GM15510 (cell line): ENCODE results near the gene DUSP7.

Experiments
- POLR2A ChIP-seq: IDR thresholded peaks from 3 replicates; pipeline ENCODE4 v1.6.1; 2011; ENCODE audit warnings: borderline replicate concordance; ENCODE audit not compliant: insufficient read length; ENCODE audit errors: extremely low read depth

DUSP7 gene

DNA sequence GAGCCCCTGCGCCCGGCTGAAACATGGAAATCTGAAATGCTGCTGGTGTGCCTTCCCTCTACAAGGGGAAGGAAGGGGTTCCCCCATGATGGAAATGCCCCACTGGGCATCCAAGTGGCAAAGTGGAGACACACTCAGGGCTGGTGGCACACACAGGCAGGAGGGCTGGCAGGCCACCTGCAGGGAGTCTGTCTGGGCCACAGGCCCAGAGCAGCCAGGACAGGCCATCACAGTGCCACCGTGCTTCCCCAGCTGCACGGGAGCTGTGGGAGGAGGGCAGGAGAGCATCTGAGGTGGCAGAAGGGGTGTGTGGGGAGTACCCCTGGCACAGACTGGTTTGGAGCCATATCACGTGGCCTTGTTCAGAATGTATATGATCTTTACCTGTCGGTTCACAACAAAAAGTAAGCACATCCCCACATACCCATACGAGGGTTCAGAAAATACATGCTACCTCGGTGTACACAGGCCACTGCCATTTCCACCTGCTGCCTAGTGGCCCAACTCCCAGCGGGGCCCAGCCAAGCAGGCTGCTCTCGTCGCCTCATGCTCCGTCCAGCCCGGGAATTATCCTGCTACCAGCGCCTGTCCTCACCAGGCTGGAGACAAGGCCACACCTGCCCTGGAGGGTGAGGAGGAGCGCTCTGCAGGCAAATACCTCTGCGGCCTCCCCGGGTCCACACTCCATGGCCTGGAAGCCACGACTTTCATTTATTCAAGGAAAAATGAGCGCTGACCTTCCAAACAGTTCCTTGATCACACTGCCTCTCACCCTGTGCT lies 22.6 kb upstream of the DUSP7 start:
- TF ChIP-seq POLR2A = no peak

DNA sequence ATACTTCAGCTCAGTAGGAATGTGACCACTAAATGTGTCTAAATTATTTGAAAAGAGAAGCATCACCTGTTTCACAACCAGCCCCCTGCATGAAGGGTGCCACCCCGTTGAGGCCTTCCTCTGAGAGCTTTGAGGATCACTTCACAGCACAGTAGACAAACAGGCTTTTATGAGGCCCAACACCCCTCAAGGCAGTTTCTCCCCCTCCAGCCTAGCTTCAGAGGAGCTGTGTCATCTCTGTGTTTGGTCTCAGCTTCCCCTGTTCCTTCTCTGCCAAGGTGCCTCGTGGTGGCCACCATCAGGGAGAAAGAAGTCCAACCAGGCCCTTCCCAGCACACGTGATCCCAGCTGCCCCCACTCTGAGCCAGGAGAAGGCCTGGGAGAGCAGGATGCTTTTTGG lies 21.6 kb upstream of the DUSP7 start:
- no peak for TF ChIP-seq POLR2A

DNA sequence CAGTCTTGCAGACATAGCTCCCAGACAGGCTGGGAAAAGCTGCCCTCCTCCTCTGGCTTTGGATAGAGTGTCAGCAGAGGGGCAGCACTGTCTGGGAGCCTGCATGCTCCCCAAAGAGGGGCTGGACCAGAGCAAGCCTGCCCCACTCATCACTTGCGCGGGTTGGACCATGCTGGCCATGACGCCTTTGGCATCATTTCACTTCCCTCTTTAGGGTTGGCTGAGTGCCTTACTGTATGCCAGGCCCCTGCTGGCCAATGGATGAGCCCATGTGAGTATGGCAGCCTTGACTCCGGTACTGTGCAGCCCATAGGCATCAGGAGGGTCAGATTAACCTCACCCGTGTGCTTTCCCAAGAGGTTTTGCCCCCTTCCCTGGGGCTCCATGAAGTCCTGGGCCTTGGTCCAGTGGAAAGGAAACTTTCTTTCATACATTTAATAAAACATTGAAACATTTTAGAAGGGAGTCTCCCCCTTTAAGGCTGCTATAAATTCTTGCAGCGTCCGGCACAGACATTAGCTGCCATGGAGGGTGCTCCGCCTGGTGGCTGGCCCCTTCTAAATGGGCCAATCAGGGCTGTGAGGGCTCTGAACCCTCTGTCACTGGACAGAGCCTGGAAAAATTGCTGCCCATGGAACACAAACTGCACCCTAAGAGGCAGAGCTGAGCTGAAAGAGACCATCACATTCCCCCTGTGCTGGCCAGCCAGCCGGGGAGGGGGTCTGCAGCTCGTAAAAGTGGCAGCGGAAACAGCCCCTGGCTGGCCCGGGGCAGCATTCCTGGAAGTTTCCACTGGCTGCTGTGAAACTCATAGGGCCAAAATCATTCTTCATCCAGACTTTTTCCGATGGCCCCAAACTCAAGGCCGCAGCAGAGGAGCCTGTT lies 20.8 kb upstream of the DUSP7 start:
- TF ChIP-seq POLR2A = no peak

DNA sequence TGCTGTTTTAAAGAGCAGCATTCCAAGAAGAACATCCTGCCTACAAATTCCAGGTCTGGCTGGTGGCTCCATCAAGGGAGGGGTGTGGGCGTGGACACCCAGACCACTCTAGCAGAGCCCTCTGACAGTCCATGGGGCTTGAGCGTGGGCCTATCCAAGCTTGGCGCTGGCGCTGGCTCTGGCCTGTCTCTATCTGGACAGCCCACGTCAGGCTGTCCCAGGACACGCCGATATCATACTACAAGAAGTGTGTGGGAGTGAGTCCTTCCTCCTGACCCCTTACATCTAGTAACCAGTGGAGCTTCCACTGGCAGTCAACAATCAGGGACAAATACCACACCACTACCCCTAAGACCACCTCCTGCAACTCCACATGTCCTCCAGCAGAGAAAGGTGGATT lies 17.1 kb upstream of the DUSP7 start:
- TF ChIP-seq POLR2A = no peak

DNA sequence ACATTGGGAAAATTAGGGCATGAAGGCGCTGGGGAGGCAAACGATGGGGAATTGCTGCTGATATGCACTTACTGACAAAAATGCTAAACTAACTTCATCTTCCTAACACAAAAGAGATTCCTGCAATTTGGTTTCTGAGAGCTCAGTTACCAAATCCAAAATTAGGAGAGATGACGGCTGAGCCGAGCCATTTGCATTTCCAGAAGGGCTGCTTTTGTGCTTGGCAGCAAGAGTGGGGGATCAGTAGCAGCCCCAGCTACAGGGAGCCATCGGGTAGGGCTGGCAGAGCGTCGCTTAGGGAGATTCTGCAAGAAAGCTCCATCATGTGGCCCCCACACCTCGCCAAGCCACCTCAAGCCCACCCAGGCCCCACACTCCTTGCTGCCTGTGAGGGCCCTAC lies 16.1 kb upstream of the DUSP7 start:
- no peak for TF ChIP-seq POLR2A

DNA sequence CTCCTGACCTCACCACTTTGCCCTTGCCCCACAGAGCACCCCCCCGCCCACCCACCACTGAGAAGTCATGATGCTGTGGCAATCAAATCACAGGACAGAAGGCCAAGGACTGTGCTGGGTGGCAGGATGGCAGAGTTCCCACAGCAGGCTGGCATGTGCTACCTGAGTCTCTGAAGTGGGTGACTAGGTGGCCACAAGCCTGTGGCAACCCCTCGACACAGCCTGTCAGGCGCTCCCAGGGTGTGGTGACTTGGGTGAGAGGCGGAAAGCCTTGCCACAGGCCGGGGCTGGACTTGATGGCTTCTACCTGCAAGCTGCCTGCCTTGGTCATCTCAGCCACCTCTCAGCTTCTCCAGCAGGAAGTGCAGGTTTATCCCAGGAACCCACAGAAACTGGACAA lies 15.6 kb upstream of the DUSP7 start:
- no peak for TF ChIP-seq POLR2A

DNA sequence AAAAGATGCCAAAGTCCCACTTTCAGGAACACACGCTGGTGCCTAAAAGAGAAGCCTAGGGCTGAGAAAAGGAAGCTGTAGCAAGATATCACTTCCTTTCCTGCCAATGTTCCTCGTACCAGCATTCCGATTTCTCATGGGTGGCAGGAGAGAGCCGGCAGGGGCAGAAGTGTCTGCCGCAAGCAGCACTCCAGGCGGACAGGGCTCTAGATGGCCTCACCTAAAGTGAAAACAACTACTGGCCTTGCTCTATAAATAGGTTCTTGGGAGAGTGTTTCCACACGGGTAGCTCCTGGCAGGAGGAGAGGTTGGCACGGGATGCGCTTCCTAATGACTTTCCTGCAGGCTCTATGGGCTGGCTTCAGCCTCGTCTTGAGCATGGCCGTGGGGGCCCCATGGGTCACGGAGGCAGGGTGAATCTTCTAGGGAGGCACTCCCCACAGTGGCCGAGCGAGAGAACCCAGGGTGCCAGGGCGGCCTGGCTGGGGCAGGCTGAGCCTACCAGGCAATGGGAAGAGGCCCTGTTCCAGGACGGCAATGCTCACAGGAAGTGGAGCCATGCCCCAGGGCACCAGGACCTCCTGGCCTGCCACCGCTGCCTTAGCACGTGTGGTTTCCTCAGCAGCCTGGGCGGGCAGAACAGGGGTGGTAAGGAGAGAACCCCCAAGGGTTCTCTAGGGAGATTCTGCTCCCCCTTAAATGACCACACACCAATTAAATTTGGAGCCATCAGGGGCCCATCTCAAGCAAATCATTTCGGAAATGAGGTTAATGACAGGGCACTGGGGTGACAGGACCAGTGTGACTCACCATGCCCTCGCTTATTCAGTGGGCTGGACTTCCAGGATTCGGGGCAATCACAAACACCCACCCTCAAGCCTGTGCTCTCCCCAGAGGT lies 14.6 kb upstream of the DUSP7 start:
- no peak for TF ChIP-seq POLR2A

DNA sequence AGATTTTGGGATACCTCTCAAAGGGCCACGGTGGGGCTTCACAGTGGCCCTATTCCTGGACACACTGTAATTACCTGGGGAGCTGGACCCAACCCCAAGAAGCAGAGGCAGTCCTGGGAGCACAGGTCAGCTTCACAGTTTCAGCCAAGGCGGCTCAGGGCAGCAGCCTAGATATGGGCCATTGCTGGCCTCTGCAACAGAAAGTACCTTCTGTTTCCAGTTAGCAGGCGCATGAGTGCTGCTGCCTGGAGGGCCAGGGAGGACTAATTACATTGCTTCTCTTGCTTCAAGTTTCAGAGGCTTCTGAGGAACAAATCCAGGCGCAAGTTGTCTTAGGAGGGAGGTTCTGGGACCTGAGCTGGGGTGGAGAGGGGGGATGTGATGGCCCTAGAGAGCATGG lies 13.5 kb upstream of the DUSP7 start:
- TF ChIP-seq POLR2A = no peak

DNA sequence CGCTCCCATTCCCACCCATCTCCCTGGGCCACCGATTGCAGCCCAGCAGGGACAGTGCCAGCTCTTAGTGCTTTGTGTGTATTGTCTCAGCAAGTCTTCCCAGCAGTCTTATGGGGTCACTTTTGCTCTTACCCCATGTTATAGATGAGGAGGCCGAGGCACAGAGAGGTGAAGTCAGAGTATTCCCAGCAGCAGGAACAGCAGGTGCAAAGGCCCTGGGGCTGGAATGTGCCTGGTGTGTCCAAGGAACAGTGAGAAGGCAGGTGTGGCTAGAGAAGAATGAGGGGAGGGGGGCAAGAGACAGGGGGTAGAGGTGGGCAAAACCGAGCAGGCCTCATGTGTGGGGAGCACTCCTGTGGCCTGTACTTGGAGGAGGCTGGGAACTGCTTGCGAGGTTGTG lies 12.8 kb upstream of the DUSP7 start:
- no peak for TF ChIP-seq POLR2A

DNA sequence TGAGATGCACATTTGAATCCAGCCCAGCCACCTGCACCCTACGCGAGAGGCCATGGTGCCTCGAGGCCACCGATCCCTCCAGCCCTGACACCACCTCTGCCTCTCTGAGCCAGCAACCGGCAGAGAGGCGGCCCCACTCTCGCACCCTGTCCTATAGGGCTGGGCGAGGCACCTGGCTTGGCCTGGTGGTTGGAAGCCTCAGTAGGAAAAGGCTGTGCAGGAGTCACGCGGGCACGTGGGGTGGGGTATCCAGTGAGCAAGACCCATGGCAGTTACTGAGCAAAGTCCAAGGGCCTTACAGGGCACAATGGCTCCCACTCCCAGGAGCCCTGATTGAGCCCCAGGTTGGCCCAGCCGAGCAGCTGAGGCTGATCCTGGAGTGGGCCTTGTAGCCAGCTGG lies 12.4 kb upstream of the DUSP7 start:
- TF ChIP-seq POLR2A = no peak

DNA sequence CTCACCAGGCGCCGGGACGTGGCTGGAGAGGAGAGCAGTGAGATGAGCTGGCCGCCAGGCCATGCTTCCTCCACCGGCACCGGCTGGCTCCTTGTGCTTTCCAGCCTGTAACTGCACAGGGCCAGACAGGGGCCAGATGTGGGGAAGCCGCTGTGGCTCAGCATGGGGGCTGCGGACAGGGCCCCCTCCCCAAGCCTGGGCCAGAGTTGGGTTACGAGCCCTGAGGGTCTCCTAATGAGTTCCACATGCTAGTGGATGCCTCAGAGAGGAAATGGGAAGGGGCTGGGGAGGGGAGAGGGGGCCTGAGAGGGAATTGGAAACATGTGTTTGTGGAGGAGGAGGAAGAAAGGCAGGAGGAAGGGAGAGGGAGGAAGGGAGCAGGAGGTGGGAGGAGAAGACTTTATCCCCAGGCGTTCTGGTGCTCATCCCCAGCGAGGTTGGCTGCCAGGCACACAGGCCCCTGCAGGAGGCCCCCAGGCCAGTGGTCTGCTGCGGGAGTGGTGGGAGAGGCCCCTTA lies 11.7 kb upstream of the DUSP7 start:
- TF ChIP-seq POLR2A = no peak

DNA sequence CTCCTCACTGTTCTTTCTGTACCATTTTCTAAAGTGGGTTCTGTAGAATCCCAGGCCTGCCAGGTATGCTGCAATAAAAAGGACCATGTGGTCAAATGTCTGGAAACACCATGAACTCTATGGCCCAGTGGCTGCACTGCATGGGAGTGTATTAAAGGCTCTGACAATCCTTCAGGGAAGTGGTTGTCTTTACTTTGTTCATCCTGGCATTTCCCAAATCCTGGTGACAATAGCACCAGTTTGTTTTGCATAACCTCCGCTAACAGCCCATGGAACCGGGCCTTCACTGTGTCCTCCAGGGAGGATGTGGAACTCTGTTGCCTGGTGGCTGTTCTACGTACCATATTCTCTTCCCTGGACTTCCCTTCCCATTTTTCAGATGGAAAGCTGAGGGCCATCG lies 11.2 kb upstream of the DUSP7 start:
- TF ChIP-seq POLR2A = no peak

DNA sequence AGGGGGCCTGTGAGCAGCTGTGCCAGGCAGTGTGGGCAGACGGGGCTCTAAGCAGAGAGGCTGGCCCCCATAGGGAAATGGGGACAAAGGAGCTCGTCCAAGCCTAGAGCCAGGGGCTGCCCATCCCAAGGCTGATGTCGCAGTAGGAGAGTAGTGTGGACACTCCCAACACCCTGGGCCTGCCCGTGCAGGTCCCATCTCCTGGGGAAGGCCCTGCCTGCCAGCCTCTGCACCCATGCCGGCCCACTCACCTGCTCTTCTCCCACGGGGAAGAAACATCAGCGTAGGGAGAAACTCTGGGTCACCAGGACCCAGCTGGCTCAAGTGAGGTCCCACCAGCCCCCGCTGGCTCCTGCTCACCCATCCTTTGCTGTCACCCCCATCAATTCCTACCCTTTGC lies 10.7 kb upstream of the DUSP7 start:
- no peak for TF ChIP-seq POLR2A

DNA sequence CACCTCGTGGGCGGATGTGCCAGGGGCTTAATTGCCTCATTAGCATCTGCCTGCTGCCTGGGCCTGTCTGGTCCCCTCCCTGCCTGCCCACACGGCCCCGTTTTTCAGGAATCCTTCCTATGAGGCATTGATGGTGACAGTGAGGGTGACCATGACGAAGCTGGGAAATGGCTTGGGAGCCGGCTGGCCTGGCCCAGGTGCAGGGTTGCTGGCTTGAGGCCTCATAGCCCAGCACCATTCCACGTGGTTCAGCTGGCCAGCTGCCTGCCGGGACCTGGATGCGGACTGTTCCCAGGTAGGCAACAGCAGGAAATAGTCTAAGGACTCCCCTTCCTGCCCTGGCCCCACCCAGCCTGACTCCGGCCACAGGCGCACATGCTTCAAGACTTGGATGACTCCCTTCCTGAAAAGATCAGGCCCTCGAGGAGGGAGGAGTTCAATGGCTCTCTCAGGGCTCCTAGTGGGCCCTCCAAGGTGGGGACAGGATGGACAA lies 8.9 kb upstream of the DUSP7 start:
- TF ChIP-seq POLR2A = no peak
